CD14-positive monocyte (primary cell): ENCODE data around the gene COL20A1. TPM values are rescaled to one million over a fixed set of nuclear protein-coding genes. Genes with fewer than 3 reads are reported as not detected.

Experiments
- DNase-seq, 3 donors: peaks; one replicate each; pipeline ENCODE4 v3.0.0-alpha.2; 2011 to 2022
- H2AFZ ChIP-seq: 2 replicates; pipeline ENCODE4 v1.6.0; 2012; ENCODE audit warnings: mild to moderate bottlenecking, low read depth, low read length, inconsistent platforms; ENCODE audit not compliant: insufficient read depth, poor library complexity, severe bottlenecking
- H3K27ac ChIP-seq, 2 donors: 1 replicate in 1 of 2; 2 replicates in 1 of 2; pipeline ENCODE4 v1.5.1; 2012 to 2013; ENCODE audit warnings: low read length in 2 of 2, control low read depth in 1 of 2, inconsistent platforms in 1 of 2, low read depth in 1 of 2, mild to moderate bottlenecking in 1 of 2
- H3K27me3 ChIP-seq, 2 donors: one replicate each; pipeline versions ENCODE4 v1.6.0 to v1.6.1; 2011 to 2013; ENCODE audit warnings: low read length in 2 of 2; ENCODE audit not compliant: control insufficient read depth in 2 of 2, insufficient read depth in 2 of 2
- H3K36me3 ChIP-seq, 2 donors: replicated peaks in 1 of 2; 1 replicate in 1 of 2; 2 replicates in 1 of 2; pipeline versions ENCODE4 v1.5.1 to v1.6.1; 2012 to 2013; ENCODE audit warnings: low read length in 2 of 2, control low read depth in 1 of 2, inconsistent platforms in 1 of 2, mild to moderate bottlenecking in 1 of 2; ENCODE audit not compliant: insufficient read depth in 2 of 2, control insufficient read depth in 1 of 2
- H3K4me1 ChIP-seq, 2 donors: 1 replicate in 1 of 2; 2 replicates in 1 of 2; pipeline versions ENCODE4 v1.5.1 to v1.6.1; 2012 to 2013; ENCODE audit warnings: low read length in 2 of 2, control low read depth in 1 of 2, inconsistent platforms in 1 of 2, mild to moderate bottlenecking in 1 of 2, moderate library complexity in 1 of 2; ENCODE audit not compliant: insufficient read depth in 2 of 2, control insufficient read depth in 1 of 2
- H3K4me2 ChIP-seq: replicated peaks from 2 replicates; pipeline ENCODE3; 2012; ENCODE audit warnings: low read length, moderate library complexity, mild to moderate bottlenecking; ENCODE audit not compliant: poor library complexity, severe bottlenecking; ENCODE audit errors: extremely low read depth
- H3K4me3 ChIP-seq, 3 experiments: fragments of 200-600 bp in 1 of 3; sonication (generic) in 1 of 3; replicated peaks in 1 of 3; 1 replicate in 2 of 3; 2 replicates in 1 of 3; pipeline ENCODE4 v1.5.1; 2011 to 2013; ENCODE audit warnings: low read length in 3 of 3, mild to moderate bottlenecking in 3 of 3, control low read depth in 2 of 3, low read depth in 2 of 3, inconsistent platforms in 1 of 3, moderate library complexity in 1 of 3
- H3K79me2 ChIP-seq: 2 replicates; pipeline ENCODE4 v1.6.0; 2012; ENCODE audit warnings: mild to moderate bottlenecking, control low read depth, inconsistent platforms, low read length, moderate library complexity; ENCODE audit not compliant: insufficient read depth
- H3K9ac ChIP-seq: 2 replicates; pipeline ENCODE4 v1.6.0; 2017; ENCODE audit warnings: low read length, mild to moderate bottlenecking; ENCODE audit not compliant: insufficient read depth, poor library complexity, severe bottlenecking
- H3K9me3 ChIP-seq, 2 donors: replicated peaks in 1 of 2; 1 replicate in 1 of 2; 2 replicates in 1 of 2; pipeline versions ENCODE4 v1.5.1 to v1.6.1; 2012 to 2013; ENCODE audit warnings: low read length in 2 of 2, control low read depth in 1 of 2; ENCODE audit not compliant: control insufficient read depth in 1 of 2, insufficient read depth in 1 of 2
- H4K20me1 ChIP-seq: 2 replicates; pipeline ENCODE4 v1.6.0; 2012; ENCODE audit warnings: mild to moderate bottlenecking, low read length, control low read depth, moderate library complexity; ENCODE audit not compliant: insufficient read depth
- H3K27ac Mint-ChIP-seq, 7 donors: one replicate each; pipeline ENCODE4 v1.8.0; 2020; ENCODE audit warnings: mild to moderate bottlenecking in 7 of 7, mixed read lengths in 7 of 7, moderate library complexity in 6 of 7, inconsistent platforms in 2 of 7
- H3K27me3 Mint-ChIP-seq, 3 donors: one replicate each; pipeline ENCODE4 v1.8.0; 2021 to 2022; ENCODE audit warnings: low read depth in 3 of 3, mild to moderate bottlenecking in 3 of 3, mixed read lengths in 3 of 3, moderate library complexity in 3 of 3, inconsistent platforms in 1 of 3
- H3K36me3 Mint-ChIP-seq, 2 donors: one replicate each; pipeline ENCODE4 v1.8.0; 2020; ENCODE audit warnings: mixed read lengths in 2 of 2, inconsistent platforms in 1 of 2, mild to moderate bottlenecking in 1 of 2
- H3K4me1 Mint-ChIP-seq: one replicate; pipeline ENCODE4 v1.8.0; 2020; ENCODE audit warnings: mild to moderate bottlenecking, mixed read lengths
- H3K4me3 Mint-ChIP-seq, 2 donors: one replicate each; pipeline ENCODE4 v1.8.0; 2020; ENCODE audit warnings: mild to moderate bottlenecking in 2 of 2, mixed read lengths in 2 of 2, moderate library complexity in 1 of 2
- H3K9me3 Mint-ChIP-seq, 7 donors: one replicate each; pipeline ENCODE4 v1.8.0; 2020 to 2022; ENCODE audit warnings: mixed read lengths in 7 of 7, mild to moderate bottlenecking in 6 of 7, moderate library complexity in 6 of 7, inconsistent platforms in 2 of 7
- CTCF ChIP-seq: fragments of 200-600 bp; IDR thresholded peaks from one replicate; pipeline ENCODE4 v1.8.0; 2022; ENCODE audit warnings: antibody characterized with exemption, mild to moderate bottlenecking
- WGBS: methylation state at CpG from one replicate; pipeline ENCODE4 v1.1.5; 2013; ENCODE audit warnings: missing lambda C conversion rate; ENCODE audit not compliant: insufficient coverage; 5-methylcytosine and 5-hydroxymethylcytosine counted together
- intact Hi-C, 2 donors: fragments of 100-400 bp; cut with micrococcal nuclease; formaldehyde crosslinking; loops; one replicate each; pipeline versions ENCODE4 v1.15.0 to v1.15.1; 2023
- polyA plus RNA-seq, 3 donors: library from polyadenylated mRNA; depleted of rRNA in 1 of 3; unstranded in 2 of 3; stranded (reverse) in 1 of 3; fragments of 300-500 nt in 2 of 3; fragments of >200 nt in 1 of 3; fragmentation: Illumina TruSeq in 2 of 3; gene quantifications; 1 replicate in 2 of 3; 2 replicates in 1 of 3; pipeline ENCODE4 v1.2.3, GENCODE V29; 2012 to 2021

Gene COL20A1
- polyA plus RNA-seq, 3 donors: not detected

DNA sequence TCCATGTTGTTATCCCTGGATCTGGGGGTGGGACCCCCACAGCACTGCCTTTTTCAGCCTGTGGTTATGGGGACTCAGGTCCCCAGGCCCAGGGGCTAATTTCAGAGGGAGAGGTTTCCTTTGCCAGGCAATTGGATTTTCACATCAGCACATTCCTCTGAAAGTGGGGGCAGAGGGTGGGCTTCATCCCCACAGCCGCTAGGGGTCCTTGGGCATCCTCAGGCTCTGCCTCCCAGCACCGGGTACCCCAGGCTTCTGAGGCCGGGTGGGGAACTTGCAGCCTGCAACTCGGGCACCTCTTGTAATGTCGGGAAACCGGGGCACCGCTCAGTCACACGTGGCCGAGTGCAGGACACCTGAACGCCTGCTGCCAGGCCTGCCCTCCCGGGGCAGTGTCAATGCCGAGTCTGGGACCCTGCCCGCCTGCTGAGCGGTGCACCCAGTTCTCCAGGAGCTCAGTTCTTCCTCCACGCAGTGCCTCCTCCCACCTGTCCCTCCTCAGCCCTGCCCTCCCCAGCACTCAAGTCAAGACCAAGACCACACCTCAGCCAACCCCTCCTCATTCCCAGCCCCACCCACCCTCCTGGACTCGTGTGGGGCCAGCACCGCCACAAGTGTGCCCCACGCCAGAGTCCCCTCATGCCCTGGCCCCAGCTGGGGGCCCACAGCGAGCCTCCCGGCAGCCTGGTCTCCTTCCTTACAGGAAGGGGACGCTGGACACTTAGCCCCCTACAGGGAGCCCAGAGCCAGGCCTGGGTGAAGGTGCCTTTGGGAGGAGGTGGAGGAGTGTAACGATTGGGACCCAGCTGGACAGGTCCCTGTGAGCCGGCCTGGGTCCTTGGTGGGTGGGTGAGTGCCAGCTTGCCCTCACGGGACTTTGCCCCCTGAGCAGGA, 77.0 kb downstream of the COL20A1 start:
- Mint-ChIP-seq H3K4me3 (no peak overlapping the region), H3K4me1 (no peaks in the 10 kb centered on the region), H3K9me3 (peaks cover 0 to 2% (median 0%) of the 10 kb centered on the region in 7 donors), H3K27ac (no peak overlapping the region), H3K27me3 (peaks cover 6 to 12% (median 7%) of the 10 kb centered on the region in 3 donors), H3K36me3 (no peaks in the 10 kb centered on the region)
- no peak overlapping the region for H3K27ac ChIP-seq
- 80% methylated on average over 24 of the region's 24 CpGs for WGBS
- no peak for TF ChIP-seq CTCF
- no peaks in the 10 kb centered on the region for H3K79me2 ChIP-seq
- no peaks in the 10 kb centered on the region for H3K27me3 ChIP-seq
- no peak overlapping the region for H3K4me3 ChIP-seq
- H3K4me2 ChIP-seq: no peak overlapping the region
- intact Hi-C loops: no loop called here
- DNase-seq: no peak
- no peaks in the 10 kb centered on the region for H3K4me1 ChIP-seq
- H3K9me3 ChIP-seq: no peaks in the 10 kb centered on the region
- no peaks in the 10 kb centered on the region for H3K36me3 ChIP-seq
- H2AFZ ChIP-seq: no peak overlapping the region
- no peak overlapping the region for H3K9ac ChIP-seq
- H4K20me1 ChIP-seq: no peaks in the 10 kb centered on the region

DNA sequence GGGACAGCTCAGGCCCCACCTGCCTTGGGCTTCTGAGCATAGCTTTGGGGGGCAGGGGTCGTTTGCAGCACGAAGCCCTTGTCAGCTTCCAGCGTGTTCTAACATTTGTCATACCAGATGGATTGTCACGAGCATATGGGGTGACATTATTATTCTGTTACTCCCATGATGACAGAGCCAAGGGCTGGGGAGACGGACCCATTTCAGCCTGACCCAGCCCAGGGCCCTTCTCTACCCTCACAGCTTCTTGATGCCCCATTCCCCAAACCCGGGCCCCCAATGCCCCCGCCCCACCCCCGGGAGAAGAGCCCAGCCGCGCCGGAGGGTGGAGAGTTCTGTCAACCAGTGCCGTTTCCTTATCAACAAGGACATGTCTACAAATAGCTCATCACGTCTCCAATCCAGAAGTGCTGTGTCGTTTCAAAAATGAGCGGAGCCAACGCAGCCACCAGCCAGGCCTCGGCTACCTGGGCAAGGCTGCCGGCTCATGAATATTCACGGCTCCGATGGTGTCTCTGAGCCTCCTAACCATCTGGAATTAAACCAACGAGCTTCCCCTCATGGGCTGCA, 77.7 kb downstream of the COL20A1 start:
- H3K79me2 ChIP-seq: no peaks in the 10 kb centered on the region

More for the DNA sequence above, 77.7 kb downstream of the COL20A1 start:
- no peak for TF ChIP-seq CTCF
- Mint-ChIP-seq H3K27me3 (peaks cover 5 to 12% (median 7%) of the 10 kb centered on the region in 3 donors), H3K27ac (no peak overlapping the region), H3K4me3 (no peak overlapping the region), H3K9me3 (peaks cover 0 to 2% (median 0%) of the 10 kb centered on the region in 7 donors), H3K36me3 (no peaks in the 10 kb centered on the region), H3K4me1 (no peaks in the 10 kb centered on the region)
- Histone ChIP-seq H3K9ac (no peak overlapping the region), H2AFZ (no peak overlapping the region), H3K4me2 (no peak overlapping the region), H3K4me3 (no peak overlapping the region), H3K4me1 (no peaks in the 10 kb centered on the region), H3K9me3 (no peaks in the 10 kb centered on the region), H3K27me3 (no peaks in the 10 kb centered on the region), H4K20me1 (no peaks in the 10 kb centered on the region), H3K36me3 (no peaks in the 10 kb centered on the region), H3K27ac (no peak overlapping the region)
- 59% methylated on average over 15 of the region's 21 CpGs for whole genome bisulfite sequencing
- intact Hi-C loops: no loop called here
- no peak for DNase-seq
